ENCODE measurements around the gene EIF5A.

The EIF5A gene

DNA sequence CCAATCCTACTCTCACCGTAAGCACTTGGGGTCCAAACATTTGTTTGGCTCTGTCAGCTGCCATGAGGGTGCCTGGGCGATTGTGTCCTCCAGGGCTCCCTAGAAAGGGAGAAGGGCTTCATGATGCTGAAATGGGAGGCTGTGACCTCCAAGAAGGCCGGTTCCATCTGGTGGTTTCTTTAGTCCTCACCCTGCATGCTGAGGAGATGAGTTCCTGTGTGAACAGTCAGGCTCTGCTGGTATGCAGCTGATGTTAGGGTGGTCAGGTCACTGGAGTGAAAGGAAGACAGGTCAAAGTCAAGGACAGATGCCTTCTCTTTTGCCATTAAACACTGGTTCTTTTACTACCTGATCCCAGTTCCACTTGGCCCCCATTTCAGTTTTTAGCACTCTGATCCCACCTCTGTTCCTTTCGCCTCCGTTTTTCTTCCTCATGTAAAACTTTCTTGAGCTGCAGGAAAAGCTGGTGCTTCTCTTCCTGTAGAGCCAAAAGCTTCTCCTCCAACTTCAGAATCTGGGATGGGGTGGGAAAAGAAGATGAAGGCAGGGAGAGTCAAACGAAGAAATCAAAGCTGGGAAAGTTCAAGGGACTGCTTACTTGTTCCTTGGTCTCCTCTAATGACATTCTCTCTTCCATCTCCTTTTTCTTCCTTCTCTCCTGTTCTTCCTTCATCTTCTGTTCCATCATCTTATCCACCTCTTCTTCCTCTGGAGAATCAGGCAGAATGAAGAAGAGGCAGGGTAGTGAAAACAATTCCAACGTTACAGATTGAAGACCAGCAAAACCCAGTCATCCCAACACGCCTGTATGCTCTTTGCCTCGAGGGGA, 6.7 kb downstream of the EIF5A start:
- peak; percentile 48 for DNase-seq

DNA sequence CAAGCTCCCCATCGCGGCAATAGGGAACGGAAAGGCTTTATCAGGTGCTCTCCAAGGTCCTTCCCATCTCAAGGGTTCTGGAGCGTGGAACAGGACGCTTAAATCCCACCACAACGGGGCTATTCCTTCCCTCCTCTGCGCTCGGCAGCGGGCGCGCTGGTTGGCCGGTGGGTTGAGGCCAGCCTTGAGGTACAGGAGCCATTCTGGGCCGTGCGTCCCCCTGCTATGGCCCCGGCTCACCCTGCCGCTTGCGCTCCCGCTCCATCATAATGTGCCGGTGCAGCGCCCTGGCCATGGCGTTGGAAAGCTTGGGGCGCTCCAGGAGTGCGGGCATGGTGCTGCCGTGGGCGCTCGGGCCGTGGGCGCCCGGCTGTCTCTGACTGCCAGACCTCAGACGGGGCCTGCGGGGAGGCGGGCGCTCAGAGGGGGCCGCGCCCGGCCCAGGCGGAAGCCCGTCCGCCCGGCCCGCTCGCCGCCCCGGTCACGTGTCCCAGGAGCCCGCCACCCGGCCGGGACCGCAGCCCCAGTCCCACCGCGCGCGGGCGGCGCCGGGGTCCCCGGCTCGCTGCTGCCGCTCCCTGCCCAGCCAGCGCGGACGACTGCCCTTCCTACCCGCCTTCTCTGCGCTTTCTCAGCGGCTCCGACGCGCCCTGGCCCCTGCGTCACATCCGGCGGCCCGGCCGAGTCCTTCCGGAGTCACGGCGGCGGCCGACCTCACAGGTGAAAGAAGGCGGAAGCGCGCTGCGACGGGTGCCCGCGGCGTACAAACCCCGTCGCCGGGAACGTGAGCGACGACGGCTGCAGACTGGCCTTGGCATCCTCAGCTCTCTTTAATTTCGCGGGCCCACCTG, 7.5 kb downstream of the EIF5A start, which contains the start of gene GPS2:
Gene GPS2, minus strand, starts transcription at position 642 of the 851 bp plus-strand sequence. Its CDS starts 308 bp downstream, at position 334.
- peak; percentile 96 for DNase-seq

DNA sequence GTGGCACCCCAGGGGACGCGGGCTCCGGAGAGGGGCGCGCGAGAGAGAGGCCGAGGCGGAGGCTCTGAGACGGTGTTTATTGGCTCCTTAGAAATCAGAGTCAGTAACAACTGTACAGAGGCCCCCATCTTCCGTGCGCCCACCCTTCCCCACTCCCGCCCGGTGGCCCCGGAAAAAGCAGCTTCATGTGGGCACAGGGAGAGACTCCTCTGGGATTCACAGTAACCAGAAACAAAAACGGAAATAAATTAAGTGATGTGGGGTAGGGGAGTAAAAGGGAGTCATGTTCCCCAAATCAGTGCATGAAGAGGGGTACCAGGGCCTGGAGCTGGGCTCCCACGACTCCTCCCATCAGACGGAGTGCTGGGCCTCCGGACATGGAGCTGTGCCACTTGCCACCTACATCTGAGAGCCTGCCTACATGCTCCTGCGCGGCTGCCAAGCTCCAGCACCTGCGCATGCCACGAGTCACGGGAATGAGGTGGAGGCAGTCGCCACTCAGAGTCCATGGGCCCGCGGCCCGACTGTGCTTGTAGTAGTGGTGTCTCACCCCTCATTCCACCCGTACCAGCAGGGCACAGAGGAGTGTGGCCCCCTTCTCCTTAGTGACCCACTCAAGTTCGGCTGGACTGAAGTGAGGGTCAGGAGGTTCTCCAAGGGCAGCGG, 8.3 kb downstream of the EIF5A start:
- DNase-seq: no peak

DNA sequence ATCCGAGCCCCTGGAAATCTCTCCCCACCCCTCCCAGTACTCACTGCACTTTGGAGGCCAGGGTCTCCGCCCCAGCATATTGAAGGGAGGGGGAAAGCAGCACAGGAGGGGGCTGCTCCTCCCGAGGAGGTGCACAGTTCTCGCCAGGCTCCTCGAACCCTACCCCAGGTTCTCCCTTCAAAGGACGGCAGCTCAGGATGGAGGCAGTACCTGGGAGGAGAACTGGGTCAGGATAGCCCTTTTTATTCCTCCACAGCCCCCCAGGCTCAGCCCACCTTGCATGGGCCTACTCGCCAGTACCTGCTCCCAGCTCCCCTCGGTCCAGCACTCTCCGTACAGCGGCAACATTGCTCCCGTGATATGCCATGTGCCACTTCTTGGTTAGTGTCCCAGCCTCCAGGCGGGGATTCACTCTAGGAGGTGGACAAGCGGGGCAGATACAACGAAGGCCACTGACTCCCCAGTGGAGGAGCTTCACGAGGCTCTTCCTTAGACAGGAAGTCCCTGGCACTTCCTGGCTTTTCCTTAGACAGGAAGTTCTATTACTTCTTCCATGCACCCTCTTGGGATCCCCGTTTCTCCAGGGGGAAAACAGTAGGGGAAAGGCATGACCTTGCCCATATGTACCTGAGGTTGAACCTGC, 9.9 kb downstream of the EIF5A start:
- no peak for DNase-seq

DNA sequence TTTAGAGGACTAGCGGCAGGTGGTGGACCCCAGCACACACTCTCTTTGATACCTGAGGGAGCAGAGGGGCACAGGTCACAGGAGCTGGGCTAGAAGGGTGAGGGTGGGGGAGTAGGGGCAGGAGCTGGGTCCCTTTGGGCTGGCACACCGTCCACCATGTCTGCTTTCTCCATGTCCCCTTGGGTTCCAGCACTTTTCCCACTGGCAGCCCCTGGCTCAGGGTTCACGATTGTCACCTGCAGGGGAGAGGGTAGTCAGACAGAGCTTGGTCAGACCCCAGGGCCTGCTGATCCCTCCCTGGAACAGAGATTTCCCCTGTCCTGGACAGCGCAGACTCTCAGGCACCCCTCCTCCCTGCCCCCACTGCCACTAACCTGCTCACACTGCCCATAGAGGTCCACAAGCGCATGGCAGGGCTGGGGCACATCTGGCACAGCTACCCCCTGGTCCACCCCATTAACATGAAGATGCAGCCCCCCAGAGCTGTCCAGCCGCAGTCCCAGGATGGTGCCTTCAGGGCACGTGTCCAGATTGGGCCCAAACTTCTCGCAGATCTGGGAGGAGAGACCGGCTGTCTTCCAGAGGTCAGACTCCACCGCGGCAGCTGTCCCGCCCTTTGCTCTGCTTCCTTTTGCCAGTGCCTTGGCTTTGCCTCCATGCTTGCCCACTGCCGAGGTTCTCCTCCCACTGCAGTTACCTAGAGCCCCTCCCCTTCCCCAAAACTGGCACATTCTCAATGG, 10.9 kb downstream of the EIF5A start:
- DNase-seq: no peak

DNA sequence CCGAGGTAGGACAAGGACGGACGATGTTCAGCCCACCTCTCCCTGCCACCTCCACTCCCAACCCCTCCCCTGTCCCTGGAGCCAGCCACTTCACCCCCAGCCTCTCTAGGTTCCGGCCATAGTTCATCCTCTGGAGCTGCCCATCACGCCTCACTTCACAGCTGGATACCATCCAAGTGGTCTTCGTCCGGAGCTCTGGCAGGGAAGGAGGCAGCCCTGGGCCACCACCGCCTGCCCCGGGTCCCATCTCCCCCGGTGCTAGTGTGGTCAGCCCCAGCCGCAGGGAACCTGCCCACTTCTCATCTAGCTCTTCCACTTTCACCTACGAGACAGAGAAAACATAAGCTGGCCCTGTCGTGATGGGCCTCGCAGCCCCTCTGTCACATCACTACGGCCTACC, 14.0 kb downstream of the EIF5A start:
- DNase-seq: no peak

DNA sequence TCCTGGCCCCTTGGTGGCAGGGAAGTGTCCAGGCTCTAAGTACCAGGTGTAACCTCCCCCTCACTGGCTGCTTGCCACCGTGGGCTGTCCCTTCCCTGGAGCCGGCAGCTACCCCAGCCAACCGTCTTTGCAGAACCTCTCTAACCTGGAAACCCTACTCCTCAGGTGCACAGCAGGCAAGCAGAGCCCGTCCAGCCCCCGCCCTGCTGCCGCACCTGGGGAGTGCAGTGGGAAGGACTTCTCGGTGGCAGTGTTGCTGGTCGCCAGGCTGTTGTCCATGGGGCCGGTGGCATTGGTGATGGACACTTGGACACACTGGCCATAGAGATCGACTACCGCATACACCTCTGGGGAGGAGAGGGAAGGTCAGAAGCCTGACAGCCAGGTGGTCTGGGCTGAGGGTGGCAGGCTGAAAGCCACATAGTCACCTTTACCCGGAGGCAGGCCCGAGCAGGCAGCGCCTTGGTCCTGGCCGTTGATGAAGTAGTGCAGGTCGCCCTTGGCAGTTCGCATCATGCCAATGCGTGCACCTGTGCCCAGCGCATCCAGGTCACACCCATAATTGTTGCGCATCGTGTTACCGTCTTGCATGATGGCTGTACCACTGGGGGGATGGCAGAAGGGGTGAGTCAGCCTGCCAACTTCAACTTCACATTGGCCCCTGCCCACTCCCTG, 15.2 kb downstream of the EIF5A start:
- DNase-seq: no peak

DNA sequence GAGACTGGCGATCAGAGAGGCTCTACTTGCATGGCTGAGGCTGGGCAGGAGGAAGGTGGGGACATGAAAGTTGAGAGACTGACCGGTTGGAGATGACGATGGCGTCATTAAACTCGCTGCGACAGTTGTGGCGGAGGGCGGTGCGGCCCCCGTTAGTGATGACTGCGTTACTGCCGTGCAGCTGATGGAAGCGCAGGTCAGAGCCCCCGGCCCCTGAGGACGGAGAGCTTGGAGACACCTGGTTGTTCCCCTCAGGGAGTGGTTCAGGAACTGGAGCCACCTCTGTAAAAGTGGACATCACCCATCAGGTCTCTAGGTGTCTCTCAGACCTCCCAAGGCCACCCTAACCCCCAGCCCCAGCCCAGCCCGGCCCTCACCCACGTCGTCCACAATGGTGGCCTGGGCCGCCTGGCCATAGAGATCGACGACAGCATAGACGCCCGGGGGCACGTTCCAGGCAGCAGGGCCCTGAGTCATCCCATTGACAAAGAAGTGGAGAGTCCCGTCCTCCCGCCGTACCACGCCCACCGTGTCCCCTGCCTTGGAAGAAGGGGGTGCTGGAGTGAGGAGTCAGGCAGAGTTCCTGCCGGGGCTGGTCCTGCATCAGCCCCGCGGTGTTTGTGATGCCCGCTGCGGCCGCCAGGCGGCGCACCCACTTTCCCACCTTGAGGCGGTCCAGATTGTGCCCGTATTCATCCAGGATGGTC, 16.5 kb downstream of the EIF5A start:
- DNase-seq: peak; percentile 77

DNA sequence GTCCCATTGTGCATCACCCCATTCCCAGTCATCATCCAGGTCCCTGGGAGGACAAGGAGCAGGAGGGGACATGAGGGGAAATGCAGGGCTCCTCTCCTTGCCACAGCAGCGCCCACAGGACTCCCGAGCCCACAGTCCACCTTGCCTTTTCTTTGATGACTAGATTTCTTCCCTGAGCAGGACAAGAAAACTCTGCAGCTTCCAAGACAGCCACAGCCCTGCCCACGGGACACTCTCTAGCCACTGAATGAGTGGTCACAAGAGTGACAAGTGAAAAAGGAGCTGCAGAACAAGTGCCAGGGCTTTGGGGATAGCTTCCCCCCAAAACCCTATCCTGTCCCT, 17.0 kb downstream of the EIF5A start:
- DNase-seq: no peak

DNA sequence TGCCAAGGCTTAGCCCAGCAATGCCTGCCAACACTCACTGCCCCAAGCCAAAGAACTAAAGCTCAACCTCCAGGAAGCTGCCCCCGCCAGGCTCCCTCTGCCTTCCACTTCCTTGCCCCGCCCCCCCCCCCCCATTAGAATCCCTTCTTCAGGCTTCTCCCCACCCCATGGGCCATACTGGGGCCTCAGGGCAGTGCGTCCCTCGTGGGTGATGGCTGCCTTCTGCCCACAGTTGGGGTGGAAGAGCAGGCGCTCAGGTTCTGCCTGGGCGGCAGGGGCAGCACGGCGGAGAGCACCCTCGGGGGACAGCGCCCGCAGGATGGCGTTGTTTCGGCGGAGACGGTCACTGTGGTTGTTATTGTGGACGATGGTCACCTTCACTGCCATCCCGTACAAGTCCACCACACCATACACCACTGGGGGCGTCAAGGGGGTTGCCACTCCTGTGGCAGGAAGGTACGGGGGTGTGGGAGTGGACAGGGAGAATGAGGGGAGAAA, 17.7 kb downstream of the EIF5A start:
- DNase-seq: no peak

DNA sequence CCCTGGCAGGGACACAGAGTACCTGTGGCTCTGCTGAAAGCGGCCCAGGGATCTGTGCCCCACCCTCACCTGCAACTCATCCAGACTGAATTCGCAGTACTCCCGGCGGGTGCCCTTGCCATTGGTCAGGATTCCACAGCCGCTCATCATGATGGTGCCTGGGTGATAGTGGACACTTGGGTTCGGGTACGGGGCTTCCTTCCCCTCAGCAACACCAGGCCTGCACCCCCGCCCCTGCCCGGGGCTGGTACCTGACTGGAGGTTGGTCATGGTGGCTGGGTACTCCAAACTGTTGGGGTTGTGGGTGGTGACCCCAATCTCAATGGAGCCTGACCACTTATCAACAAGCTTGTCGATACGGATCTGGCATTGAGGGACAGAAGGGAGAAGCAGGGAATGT, 18.8 kb downstream of the EIF5A start:
- DNase-seq: no peak

DNA sequence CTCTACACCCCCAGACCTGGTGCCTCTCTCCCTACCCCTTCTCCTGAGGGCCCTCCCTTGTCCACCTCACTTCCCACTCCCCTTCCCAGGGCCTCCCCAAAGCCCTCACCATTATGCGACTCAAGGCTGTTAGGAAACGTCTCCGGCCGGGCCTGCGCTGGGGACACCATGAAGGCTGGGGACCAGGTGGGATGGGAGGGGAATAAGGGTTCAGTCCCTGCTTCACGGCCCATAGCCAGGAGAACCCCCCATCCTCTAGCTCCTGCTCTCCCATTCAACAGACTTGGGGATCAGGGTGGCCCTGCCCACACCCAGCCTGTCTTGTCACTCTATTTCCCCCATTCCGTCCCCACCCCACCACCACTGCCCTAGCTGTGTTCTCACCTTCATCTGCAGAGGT, 19.6 kb downstream of the EIF5A start:
- no peak for DNase-seq

DNA sequence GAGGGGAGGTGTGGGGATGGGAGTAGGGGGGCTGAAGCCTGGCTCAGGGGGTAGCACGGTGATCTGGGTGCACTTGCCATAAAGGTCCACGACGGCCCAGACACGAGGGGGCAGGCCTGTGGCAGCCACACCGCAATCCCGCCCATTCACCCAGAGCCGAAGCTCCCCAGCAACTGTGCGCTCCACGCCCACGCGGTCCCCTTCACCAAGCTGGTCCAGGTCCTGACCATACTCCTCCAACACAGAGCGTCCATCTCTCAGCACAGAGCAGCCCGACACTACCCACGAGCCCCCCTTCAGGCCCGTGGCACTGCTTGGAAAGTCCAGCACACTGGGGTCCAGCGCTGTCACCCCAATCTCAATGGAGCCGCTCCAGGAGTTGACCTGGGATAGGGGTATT, 20.1 kb downstream of the EIF5A start:
- DNase-seq: no peak

DNA sequence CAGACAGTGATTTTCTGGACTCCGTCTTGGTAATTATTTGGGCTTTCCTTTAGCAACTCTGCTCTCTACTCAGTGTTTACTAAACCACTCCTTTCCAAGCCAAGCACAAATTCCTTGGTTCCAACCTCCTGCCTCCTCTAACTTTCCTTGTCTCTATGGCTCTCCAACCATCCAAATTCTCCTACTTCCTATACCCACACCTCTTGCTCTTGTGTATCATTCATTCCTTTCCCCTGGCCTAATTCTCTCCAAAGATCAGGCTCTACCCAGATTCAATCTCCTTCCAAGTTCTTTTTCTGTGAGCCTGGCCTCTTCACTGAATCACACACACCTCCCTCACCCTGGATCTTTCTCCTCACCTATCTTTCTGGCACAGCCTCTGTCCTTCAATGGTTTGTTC, 20.6 kb downstream of the EIF5A start:
- DNase-seq: no peak

DNA sequence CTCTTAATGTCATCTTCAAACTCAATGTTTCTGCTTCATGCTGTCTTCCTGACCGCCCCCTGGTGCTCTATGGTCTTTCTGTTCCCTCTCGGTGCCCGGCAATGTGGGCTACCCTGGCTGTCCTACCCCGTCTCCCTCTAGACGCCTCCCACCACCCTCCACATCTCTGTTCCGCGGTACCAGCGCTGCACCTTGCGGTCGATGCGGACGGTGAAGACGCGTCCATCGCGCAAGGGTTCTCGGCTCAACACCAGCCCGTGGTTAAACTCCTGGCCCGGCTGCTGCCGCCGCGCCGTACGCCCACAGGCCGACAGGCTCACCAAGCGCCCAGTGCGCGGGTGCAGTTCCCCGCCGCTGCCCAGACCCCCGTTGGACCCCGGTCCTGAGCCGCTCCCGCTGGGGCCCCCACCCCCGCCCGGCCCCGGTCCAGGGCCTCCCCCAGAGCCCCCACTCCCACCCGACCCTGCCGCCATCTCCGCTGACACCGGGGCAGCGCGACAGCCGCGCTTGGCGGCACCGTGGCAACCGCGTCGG, 21.5 kb downstream of the EIF5A start, which contains the start of gene NEURL4:
Gene NEURL4, minus strand, starts transcription at position 496 of the 534 bp plus-strand sequence. Its CDS starts 23 bp downstream, at position 473.
- peak; percentile 55 for DNase-seq

DNA sequence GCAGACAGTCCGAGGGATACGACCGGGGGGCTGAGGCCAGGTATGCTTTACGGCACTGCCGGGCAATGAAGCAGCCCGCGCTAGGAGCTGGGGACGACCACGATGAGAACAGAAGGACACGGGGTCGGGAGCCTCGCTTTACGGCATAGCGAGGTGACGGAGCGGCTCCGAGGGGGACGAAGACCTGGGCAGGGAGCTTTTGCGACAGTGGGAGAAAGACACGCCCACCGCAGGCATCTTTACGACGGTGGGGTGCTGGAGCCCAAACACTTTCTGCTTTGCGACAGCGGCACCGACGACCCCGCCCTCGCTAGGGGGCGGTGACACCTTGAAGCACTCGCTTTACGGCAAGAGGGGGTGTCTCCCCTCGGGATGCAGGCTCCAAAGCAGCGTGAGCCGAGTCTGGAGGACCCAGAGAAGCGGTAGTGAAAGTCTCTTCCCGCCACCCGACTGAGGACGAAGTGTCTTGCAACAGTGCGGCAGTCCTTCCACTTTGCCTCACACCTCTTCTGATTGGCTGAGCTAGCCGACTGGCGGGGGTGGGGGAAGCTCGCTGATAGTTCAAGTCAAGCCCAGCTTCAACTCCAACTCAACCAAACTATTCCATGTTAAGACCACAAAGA, 22.1 kb downstream of the EIF5A start:
- DNase-seq: peak; percentile 97

DNA sequence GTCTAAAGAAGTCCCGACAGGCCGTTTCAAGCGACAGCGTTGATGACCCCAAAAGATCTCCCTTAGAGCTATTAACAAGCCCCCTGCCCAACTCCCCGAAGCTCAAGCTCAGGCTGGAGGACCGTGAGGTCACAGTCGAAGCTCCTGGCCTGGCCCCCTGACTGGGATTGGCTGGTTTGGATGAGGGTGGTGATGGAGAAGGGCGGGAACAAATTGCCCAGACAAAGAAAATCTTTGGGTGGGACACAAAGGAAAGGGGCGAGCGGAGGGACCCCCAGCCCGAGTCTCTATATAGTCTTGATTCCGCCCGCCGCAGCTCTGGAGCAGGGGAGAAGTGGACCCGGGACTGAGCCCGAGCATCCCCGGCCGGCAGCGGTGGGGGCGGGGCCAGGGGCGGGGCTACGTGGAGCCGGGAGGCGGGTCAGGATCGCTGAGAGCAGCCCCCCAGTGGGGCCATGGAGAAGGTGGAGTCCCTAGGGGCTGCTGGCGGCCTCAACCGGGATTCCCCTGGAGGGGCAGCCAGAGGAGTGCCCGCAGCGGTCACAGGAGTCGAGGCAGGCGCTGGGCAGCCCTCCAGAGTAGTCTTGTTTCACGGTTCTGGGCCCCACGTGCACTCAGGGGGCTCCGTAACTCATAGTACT, 22.7 kb downstream of the EIF5A start:
- peak; percentile 87 for DNase-seq

DNA sequence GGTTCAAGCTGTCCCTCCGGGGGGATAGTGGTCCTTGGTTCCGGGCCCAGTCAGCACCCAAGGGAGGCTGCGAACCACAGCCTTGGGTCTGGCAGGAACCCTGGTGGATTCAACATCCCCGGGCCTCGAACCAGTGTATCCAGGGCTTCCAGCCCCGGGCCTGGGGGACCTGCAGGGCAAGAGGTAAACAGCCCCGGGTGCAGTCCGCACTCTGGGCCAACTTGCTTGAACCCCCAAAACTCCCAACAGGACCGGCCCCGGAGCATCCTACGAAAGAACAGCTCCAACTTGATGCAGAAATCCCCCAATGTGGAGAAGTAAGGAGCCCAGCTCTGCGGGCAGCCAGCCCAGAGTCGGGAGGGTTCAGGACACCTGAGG, 23.2 kb downstream of the EIF5A start:
- no peak for DNase-seq

DNA sequence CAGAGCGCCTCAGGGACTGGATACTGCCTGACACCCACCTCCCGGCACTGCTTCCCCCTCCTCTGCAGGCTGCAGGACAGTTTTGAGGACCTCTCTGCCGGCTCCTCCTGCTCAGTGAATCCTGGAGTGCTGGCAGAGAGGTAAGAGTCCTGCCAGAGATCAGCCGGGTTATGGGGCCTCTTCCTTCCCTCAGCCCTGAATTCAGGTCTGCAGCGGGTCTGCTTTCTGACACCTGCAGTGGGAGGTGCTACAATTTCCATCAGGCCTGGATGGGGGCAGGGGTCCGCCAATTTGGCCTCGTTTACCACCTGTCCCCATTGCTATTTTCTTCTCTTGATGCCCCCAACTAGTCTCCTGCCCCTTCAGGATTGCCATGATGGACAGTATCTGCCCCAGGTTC, 24.7 kb downstream of the EIF5A start:
- no peak for DNase-seq
